Kidney epithelial cell (primary cell): ENCODE measurements around the gene SMIM10L2A. TPM values are rescaled to one million over a fixed set of nuclear protein-coding genes. Genes with fewer than 3 reads are reported as not detected.

Experiments used
- DNase-seq: peaks from one replicate; pipeline ENCODE4 v3.0.0-alpha.2; 2010; ENCODE audit warnings: low read depth
- H3K27me3 ChIP-seq: 2 replicates; pipeline ENCODE4 v1.6.0; 2011; ENCODE audit warnings: low read length; ENCODE audit not compliant: control insufficient read depth, insufficient read depth
- H3K36me3 ChIP-seq: 2 replicates; pipeline ENCODE4 v1.5.1; 2011; ENCODE audit warnings: low read length; ENCODE audit not compliant: control insufficient read depth, insufficient read depth
- H3K4me3 ChIP-seq: 2 replicates; pipeline ENCODE4 v1.5.1; 2011; ENCODE audit warnings: low read depth, mild to moderate bottlenecking, control low read depth, low read length
- total RNA-seq: library from RNA; depleted of rRNA; stranded (reverse); fragments of >200 nt; gene quantifications from 2 replicates; pipeline ENCODE4 v1.2.3, GENCODE V29; 2015
- TF ChIP-seq, protein P1 (sequence below): IDR thresholded peaks from 2 replicates; pipeline ENCODE4 v1.5.1; 2011; ENCODE audit warnings: mild to moderate bottlenecking, moderate library complexity, low read length, control low read depth, inconsistent platforms; ENCODE audit not compliant: insufficient read depth, poor library complexity, severe bottlenecking

Gene SMIM10L2A
- total RNA-seq, 1 donor from 2014 or later: 4.2 TPM

DNA sequence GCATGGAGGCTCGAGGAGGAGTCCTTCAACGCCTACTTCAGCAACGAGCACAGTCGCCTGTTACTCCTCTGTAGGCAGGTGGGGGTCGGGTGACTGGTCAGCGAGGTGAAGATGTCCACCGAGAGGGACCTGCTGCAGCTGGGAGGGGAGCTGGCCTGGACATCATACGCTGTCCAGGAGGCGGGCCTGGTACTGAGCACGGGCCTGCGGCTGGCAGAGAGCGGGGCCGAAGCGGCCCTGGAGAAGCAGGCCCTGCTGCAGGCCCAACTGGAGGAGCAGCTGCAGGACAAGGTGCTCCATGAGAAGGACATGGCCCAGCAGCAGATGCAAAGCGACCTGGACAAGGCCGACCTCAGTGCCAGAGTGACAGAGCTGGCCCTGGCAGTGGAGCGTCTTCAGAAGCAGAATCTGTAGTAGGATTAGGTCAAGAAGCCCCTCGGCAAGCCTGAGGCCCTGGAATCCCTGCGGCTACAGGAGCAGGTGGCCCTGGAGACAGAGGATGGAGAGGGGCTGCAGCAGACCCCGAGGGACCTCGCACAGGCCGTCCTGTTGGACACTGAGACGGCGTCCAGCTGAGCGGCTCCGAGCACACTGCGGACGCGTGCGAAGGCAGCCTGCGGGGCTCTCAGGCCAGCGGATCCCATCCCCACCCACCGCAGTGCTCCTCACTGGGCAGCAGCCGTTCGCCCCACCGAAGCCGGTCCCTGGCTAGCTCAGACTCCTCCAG lies 11.9 kb downstream of the SMIM10L2A start:
- no peak for DNase-seq
- TF ChIP-seq, protein P1, sequence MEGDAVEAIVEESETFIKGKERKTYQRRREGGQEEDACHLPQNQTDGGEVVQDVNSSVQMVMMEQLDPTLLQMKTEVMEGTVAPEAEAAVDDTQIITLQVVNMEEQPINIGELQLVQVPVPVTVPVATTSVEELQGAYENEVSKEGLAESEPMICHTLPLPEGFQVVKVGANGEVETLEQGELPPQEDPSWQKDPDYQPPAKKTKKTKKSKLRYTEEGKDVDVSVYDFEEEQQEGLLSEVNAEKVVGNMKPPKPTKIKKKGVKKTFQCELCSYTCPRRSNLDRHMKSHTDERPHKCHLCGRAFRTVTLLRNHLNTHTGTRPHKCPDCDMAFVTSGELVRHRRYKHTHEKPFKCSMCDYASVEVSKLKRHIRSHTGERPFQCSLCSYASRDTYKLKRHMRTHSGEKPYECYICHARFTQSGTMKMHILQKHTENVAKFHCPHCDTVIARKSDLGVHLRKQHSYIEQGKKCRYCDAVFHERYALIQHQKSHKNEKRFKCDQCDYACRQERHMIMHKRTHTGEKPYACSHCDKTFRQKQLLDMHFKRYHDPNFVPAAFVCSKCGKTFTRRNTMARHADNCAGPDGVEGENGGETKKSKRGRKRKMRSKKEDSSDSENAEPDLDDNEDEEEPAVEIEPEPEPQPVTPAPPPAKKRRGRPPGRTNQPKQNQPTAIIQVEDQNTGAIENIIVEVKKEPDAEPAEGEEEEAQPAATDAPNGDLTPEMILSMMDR: no peak
- Histone ChIP-seq H3K36me3 (no peaks in the 10 kb centered on the region), H3K27me3 (no peaks in the 10 kb centered on the region), H3K4me3 (no peak overlapping the region)

GRCh38 chrX:135434258-135435138 lies 12.8 kb downstream of the SMIM10L2A start:
- Histone ChIP-seq H3K4me3 (no peak overlapping the region), H3K36me3 (no peaks in the 10 kb centered on the region), H3K27me3 (no peaks in the 10 kb centered on the region)
- TF ChIP-seq, protein P1: no peak
- no peak for DNase-seq

- H3K27me3 ChIP-seq: no peaks in the 10 kb centered on the region
- TF ChIP-seq, protein P1: no peak
- H3K36me3 ChIP-seq: no peaks in the 10 kb centered on the region
- no peak for DNase-seq
- no peak overlapping the region for H3K4me3 ChIP-seq
Measured at GRCh38 chrX:135435139-135435922, 13.6 kb downstream of the SMIM10L2A start.

DNA sequence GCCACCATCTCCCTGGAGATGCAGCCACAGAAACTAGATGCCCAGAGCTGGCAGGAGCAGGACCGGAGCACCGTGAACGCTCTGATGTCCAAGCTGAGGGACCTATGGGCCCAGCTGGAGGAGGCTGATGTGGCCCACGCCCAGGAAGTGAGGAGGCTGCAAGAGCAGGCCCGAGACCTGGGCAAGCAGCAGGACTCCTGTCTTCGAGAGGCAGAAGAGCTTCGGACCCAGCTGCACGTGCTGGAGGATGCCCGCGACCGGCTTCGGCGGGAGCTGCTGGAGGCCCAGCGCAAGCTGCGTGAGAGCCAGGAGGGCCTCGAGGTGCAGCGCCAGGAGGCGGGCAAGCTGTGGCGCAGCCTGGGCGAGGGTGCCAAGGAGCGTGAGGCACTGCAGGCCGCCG lies 14.2 kb downstream of the SMIM10L2A start:
- TF ChIP-seq, protein P1: no peak
- Histone ChIP-seq H3K27me3 (no peaks in the 10 kb centered on the region), H3K4me3 (no peak overlapping the region), H3K36me3 (no peaks in the 10 kb centered on the region)
- DNase-seq: no peak

- no peaks in the 10 kb centered on the region for H3K36me3 ChIP-seq
- no peak overlapping the region for H3K4me3 ChIP-seq
- TF ChIP-seq, protein P1: no peak
- DNase-seq: no peak
- no peaks in the 10 kb centered on the region for H3K27me3 ChIP-seq
Measured at GRCh38 chrX:135436456-135436855, 14.7 kb downstream of the SMIM10L2A start.
